Panc1 (cell line): ENCODE measurements around the gene CEP85L. TPM values are rescaled to one million over a fixed set of nuclear protein-coding genes. Genes with fewer than 3 reads are reported as not detected.

ENCODE experiments used
- ATAC-seq: fragments of 200-7000 bp; cut with Tn5 transposase; 2 replicates; pipeline ENCODE4 v1.9.1; 2020; ENCODE audit warnings: mild to moderate bottlenecking, moderate library complexity
- BruUV-seq: library from RNA; stranded (reverse); fragments of 400-500 nt; replicated peaks from 2 replicates; lab custom pipeline; 2021; lab: Mats Ljungman, UMichigan
- CTCF ChIA-PET: fragments of 300-600 bp; sonication (Branson Sonifier 250); formaldehyde crosslinking; loops from one replicate; lab custom pipeline; 2022; ENCODE audit warnings: antibody characterized with exemption; lab: Charles Lee
- POLR2A ChIA-PET: fragments of 300-600 bp; sonication (Branson Sonifier 250); formaldehyde crosslinking; loops from one replicate; lab custom pipeline; 2022; ENCODE audit warnings: antibody characterized with exemption; lab: Charles Lee
- DNase-seq: peaks from one replicate; pipeline ENCODE4 v3.0.0-alpha.2; 2010; ENCODE audit warnings: low read depth, low spot score
- H3K27ac ChIP-seq: 2 replicates; pipeline ENCODE4 v1.5.1; 2011; ENCODE audit warnings: mild to moderate bottlenecking, low read length, inconsistent platforms
- H3K27me3 ChIP-seq: fragments of 200-500 bp; sonication (Bioruptor generic); 2 replicates; pipeline ENCODE4 v1.6.0; 2014; ENCODE audit warnings: low read length, inconsistent platforms; ENCODE audit not compliant: control insufficient read depth, insufficient read depth
- H3K36me3 ChIP-seq: fragments of 200-500 bp; sonication (Bioruptor generic); 2 replicates; pipeline ENCODE4 v1.5.1; 2014; ENCODE audit warnings: inconsistent platforms, mild to moderate bottlenecking, low read length, moderate library complexity; ENCODE audit not compliant: control insufficient read depth, insufficient read depth
- H3K4me1 ChIP-seq: 2 replicates; pipeline ENCODE4 v1.5.1; 2011; ENCODE audit warnings: inconsistent platforms, mild to moderate bottlenecking, low read length, moderate library complexity; ENCODE audit not compliant: control insufficient read depth, insufficient read depth
- H3K4me3 ChIP-seq, 2 experiments: 2 replicates each; pipeline ENCODE4 v1.5.1; 2011 to 2012; ENCODE audit warnings: low read depth in 2 of 2, low read length in 2 of 2, mild to moderate bottlenecking in 2 of 2, inconsistent platforms in 1 of 2, moderate library complexity in 1 of 2
- H3K9me3 ChIP-seq: fragments of 200-500 bp; sonication (Bioruptor generic); 2 replicates; pipeline ENCODE4 v1.5.1; 2014; ENCODE audit warnings: low read depth, mild to moderate bottlenecking, inconsistent platforms, low read length, moderate library complexity; ENCODE audit not compliant: control insufficient read depth, insufficient read depth
- POLR2AphosphoS5 ChIP-seq: IDR thresholded peaks from 2 replicates; pipeline ENCODE4 v1.6.1; 2012; ENCODE audit warnings: mild to moderate bottlenecking, low read depth, low read length, moderate library complexity
- REST ChIP-seq, 2 experiments: IDR thresholded peaks; 2 replicates each; pipeline ENCODE4 v1.6.1; 2011 to 2012; ENCODE audit warnings: low read depth in 2 of 2, control low read depth in 1 of 2, low read length in 1 of 2, mild to moderate bottlenecking in 1 of 2, moderate library complexity in 1 of 2; ENCODE audit not compliant: insufficient read depth in 1 of 2
- SIN3A ChIP-seq: IDR thresholded peaks from 2 replicates; pipeline ENCODE4 v1.6.1; 2012; ENCODE audit warnings: low read depth, mild to moderate bottlenecking, low read length, moderate library complexity, borderline replicate concordance; ENCODE audit not compliant: insufficient read depth
- TCF7L2 ChIP-seq: IDR thresholded peaks from 2 replicates; pipeline ENCODE4 v1.6.1; 2011; ENCODE audit warnings: mild to moderate bottlenecking, low read depth, low read length, inconsistent platforms
- in situ Hi-C: cut with HindIII; loops from 2 replicates; pipeline ENCODE4 v1.10.0; 2016; ENCODE audit warnings: low sequenced_read_pairs, low pct_unique_long_range_greater_than_20kb
- intact Hi-C: fragments of 100-400 bp; cut with micrococcal nuclease; formaldehyde crosslinking; loops from one replicate; pipeline ENCODE4 v1.10.0; 2022; ENCODE audit not compliant: unreplicated experiment
- total RNA-seq: library from RNA; stranded (reverse); gene quantifications from one replicate; pipeline ENCODE4 v1.2.1, GENCODE V29; 2021; ENCODE audit not compliant: unreplicated experiment
- TF ChIP-seq, protein P1 (sequence below): fragments of 450-650 bp; IDR thresholded peaks from 2 replicates; pipeline ENCODE4 v1.5.1; 2017; ENCODE audit warnings: mild to moderate bottlenecking

Gene CEP85L
- total RNA-seq, 1 experiment from 2014 or later, result 6.7 TPM

DNA sequence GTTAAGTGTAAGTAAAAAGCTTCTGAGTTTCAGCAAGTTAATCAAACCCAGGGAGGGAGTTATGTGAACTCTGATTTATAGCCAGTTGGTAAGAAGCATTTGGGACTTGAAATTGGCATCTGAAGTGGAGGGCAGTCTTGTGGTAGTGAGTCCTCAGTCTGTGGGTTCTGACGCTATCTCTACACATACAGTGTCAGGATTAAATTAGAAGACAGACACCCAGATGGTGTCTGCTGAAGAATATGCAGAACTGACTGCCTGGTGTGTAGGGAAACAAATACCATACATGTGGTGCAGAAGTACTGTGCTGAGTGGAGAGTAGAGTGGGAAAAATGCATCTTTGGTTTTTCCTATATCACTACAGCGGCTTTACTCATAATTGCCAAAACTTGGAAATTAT lies 146.8 kb downstream of the CEP85L start:
- no peaks in the 10 kb centered on the region for H3K36me3 ChIP-seq
- H3K9me3 ChIP-seq, result no peaks in the 10 kb centered on the region
- intact Hi-C loops, result loop anchor here (10.0 kb wide), 1 partner anchor 530 kb away; no protein-coding TSS in a partner anchor
- H3K4me1 ChIP-seq, result no peaks in the 10 kb centered on the region
- ChIA-PET CTCF (no interaction called here), POLR2A (no interaction called here)
- no peak overlapping the region for H3K27ac ChIP-seq
- DNase-seq (no peak), ATAC-seq (no peak)
- H3K4me3 ChIP-seq, result no peak overlapping the region
- no TSS peak for BruUV-seq
- in situ Hi-C loops, result no loop called here
- no peak for TF ChIP-seq REST (IDR thresholded peaks at IDR 0.05; ENCODE audit: insufficient read depth in 1 of 2, low read depth in 2 of 2, low read length in 1 of 2)
- TF ChIP-seq POLR2AphosphoS5, result no peak
- TF ChIP-seq SIN3A, result no peak
- TF ChIP-seq, protein P1, sequence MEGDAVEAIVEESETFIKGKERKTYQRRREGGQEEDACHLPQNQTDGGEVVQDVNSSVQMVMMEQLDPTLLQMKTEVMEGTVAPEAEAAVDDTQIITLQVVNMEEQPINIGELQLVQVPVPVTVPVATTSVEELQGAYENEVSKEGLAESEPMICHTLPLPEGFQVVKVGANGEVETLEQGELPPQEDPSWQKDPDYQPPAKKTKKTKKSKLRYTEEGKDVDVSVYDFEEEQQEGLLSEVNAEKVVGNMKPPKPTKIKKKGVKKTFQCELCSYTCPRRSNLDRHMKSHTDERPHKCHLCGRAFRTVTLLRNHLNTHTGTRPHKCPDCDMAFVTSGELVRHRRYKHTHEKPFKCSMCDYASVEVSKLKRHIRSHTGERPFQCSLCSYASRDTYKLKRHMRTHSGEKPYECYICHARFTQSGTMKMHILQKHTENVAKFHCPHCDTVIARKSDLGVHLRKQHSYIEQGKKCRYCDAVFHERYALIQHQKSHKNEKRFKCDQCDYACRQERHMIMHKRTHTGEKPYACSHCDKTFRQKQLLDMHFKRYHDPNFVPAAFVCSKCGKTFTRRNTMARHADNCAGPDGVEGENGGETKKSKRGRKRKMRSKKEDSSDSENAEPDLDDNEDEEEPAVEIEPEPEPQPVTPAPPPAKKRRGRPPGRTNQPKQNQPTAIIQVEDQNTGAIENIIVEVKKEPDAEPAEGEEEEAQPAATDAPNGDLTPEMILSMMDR, result no peak
- no peak for TF ChIP-seq TCF7L2
- H3K27me3 ChIP-seq, result no peaks in the 10 kb centered on the region

DNA sequence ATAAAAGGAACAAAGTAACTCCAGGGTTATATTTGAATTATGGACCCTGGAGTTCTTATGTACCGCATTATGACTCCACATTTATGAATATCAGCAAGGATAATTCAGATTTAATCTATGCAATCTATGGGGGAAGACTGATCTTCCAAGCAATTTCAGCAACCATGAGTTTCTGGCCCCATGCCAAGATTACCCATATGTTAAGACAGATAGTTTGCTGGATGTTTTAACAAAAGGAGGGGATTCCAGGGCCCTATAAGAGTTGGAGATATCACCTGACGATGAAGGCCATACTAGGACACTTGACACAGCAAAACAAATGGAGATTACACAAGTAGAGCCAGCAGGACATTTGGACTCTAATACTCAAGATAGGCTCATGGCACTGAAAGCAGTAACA lies 149.2 kb downstream of the CEP85L start:
- no peak overlapping the region for H3K27ac ChIP-seq
- no peaks in the 10 kb centered on the region for H3K4me1 ChIP-seq
- H3K9me3 ChIP-seq, result no peaks in the 10 kb centered on the region
- no peaks in the 10 kb centered on the region for H3K27me3 ChIP-seq
- DNase-seq, result no peak
- POLR2A ChIA-PET, result no interaction called here
- no peak overlapping the region for H3K4me3 ChIP-seq
- in situ Hi-C loops (no loop called here), intact Hi-C loops (loop anchor here (10.0 kb wide), 1 partner anchor 527 kb away; no protein-coding TSS in a partner anchor)
- ATAC-seq, result no peak
- no peak for TF ChIP-seq TCF7L2
- BruUV-seq, result no TSS peak
- CTCF ChIA-PET, result no interaction called here
- no peaks in the 10 kb centered on the region for H3K36me3 ChIP-seq

- in situ Hi-C loops, result no loop called here
These were observed 149.6 kb downstream of the CEP85L start for GRCh38 chr6:118501765-118502164.

More at GRCh38 chr6:118501765-118502164, 149.6 kb downstream of the CEP85L start:
- no peak overlapping the region for H3K27ac ChIP-seq
- BruUV-seq, result no TSS peak
- ChIA-PET CTCF (no interaction called here), POLR2A (no interaction called here)
- H3K4me1 ChIP-seq, result no peaks in the 10 kb centered on the region
- ATAC-seq (no peak), DNase-seq (no peak)
- intact Hi-C loops, result loop anchor here (10.0 kb wide), 1 partner anchor 527 kb away; no protein-coding TSS in a partner anchor
- no peak overlapping the region for H3K4me3 ChIP-seq
- no peaks in the 10 kb centered on the region for H3K9me3 ChIP-seq
- H3K36me3 ChIP-seq, result no peaks in the 10 kb centered on the region
- no peak for TF ChIP-seq SIN3A
- no peak for TF ChIP-seq TCF7L2
- TF ChIP-seq POLR2AphosphoS5, result no peak
- TF ChIP-seq REST (IDR thresholded peaks at IDR 0.05; ENCODE audit: insufficient read depth in 1 of 2, low read depth in 2 of 2, low read length in 1 of 2), result no peak
- TF ChIP-seq, protein P1, result no peak
- no peaks in the 10 kb centered on the region for H3K27me3 ChIP-seq
